Osteocyte (in vitro differentiated cells): ENCODE data around the gene NUP188. TPM values are rescaled to one million over a fixed set of nuclear protein-coding genes. Genes with fewer than 3 reads are reported as not detected.

Experiments
- DNase-seq: peaks from one replicate; pipeline ENCODE4 v3.0.0; 2021; ENCODE audit warnings: mixed read lengths; ENCODE audit not compliant: unreplicated experiment; ENCODE audit errors: extremely low spot score
- H3K27ac Mint-ChIP-seq: one replicate; pipeline ENCODE4 v1.8.0; 2021; ENCODE audit warnings: mild to moderate bottlenecking, mixed read lengths; ENCODE audit not compliant: unreplicated experiment
- H3K27me3 Mint-ChIP-seq: one replicate; pipeline ENCODE4 v1.8.0; 2021; ENCODE audit warnings: mixed read lengths; ENCODE audit not compliant: unreplicated experiment
- H3K36me3 Mint-ChIP-seq: one replicate; pipeline ENCODE4 v1.8.0; 2021; ENCODE audit warnings: mixed read lengths; ENCODE audit not compliant: unreplicated experiment
- H3K4me1 Mint-ChIP-seq: one replicate; pipeline ENCODE4 v1.8.0; 2021; ENCODE audit warnings: mixed read lengths; ENCODE audit not compliant: unreplicated experiment
- H3K4me3 Mint-ChIP-seq: one replicate; pipeline ENCODE4 v1.8.0; 2021; ENCODE audit warnings: mild to moderate bottlenecking, moderate library complexity, mixed read lengths; ENCODE audit not compliant: unreplicated experiment
- H3K9me3 Mint-ChIP-seq: one replicate; pipeline ENCODE4 v1.8.0; 2021; ENCODE audit warnings: mixed read lengths; ENCODE audit not compliant: unreplicated experiment
- CTCF ChIP-seq: fragments of 200-600 bp; sonication (generic); IDR thresholded peaks from 2 replicates; pipeline ENCODE4 v1.5.0; 2021; ENCODE audit warnings: antibody characterized with exemption, mild to moderate bottlenecking, moderate library complexity
- total RNA-seq: library from RNA; stranded (reverse); gene quantifications from 2 replicates; pipeline ENCODE4 v1.2.1, GENCODE V29; 2021

Gene NUP188
- total RNA-seq, 1 donor from 2014 or later = 44.5 TPM

- DNase-seq = peak; percentile 98
- Mint-ChIP-seq H3K4me1 (peaks cover 25% of the 10 kb centered on the region), H3K36me3 (no peaks in the 10 kb centered on the region), H3K27ac (peak within 1 kb of the TSS; percentile 79), H3K27me3 (no peaks in the 10 kb centered on the region), H3K4me3 (peak within 1 kb of the TSS; percentile 97), H3K9me3 (no peaks in the 10 kb centered on the region)
- TF ChIP-seq CTCF = no peak
These were observed 88.9 kb downstream of the NUP188 start, which contains the start of gene MIGA2 for GRCh38 chr9:129036241-129036922. MIGA2 (plus strand) TSS chr9:129036626; CDS start chr9:129040595, 3,969 bp downstream.

GRCh38 chr9:129036923-129037766 lies 89.6 kb downstream of the NUP188 start:
- peaks cover 6% of the 10 kb centered on the region for H3K36me3 Mint-ChIP-seq
- peak overlapping the region; percentile 97 for H3K4me3 Mint-ChIP-seq
- no peak for TF ChIP-seq CTCF

GRCh38 chr9:129037767-129038098 lies 90.2 kb downstream of the NUP188 start:
- Mint-ChIP-seq H3K4me1 (peaks cover 25% of the 10 kb centered on the region), H3K9me3 (no peaks in the 10 kb centered on the region), H3K27ac (peak overlapping the region; percentile 41), H3K27me3 (no peaks in the 10 kb centered on the region), H3K36me3 (peaks cover 12% of the 10 kb centered on the region), H3K4me3 (peak overlapping the region; percentile 97)
- TF ChIP-seq CTCF = no peak
- DNase-seq = no peak

More at GRCh38 chr9:129036923-129037766, 89.6 kb downstream of the NUP188 start:
- no peaks in the 10 kb centered on the region for H3K9me3 Mint-ChIP-seq
- H3K27ac Mint-ChIP-seq = peak overlapping the region; percentile 79
- no peak for DNase-seq
- H3K27me3 Mint-ChIP-seq = no peaks in the 10 kb centered on the region
- peaks cover 25% of the 10 kb centered on the region for H3K4me1 Mint-ChIP-seq

- H3K27ac Mint-ChIP-seq = peak overlapping the region; percentile 41
- H3K27me3 Mint-ChIP-seq = no peaks in the 10 kb centered on the region
- peaks cover 25% of the 10 kb centered on the region for H3K4me1 Mint-ChIP-seq
- peak overlapping the region; percentile 97 for H3K4me3 Mint-ChIP-seq
- no peak for TF ChIP-seq CTCF
- H3K36me3 Mint-ChIP-seq = peaks cover 15% of the 10 kb centered on the region
- H3K9me3 Mint-ChIP-seq = no peaks in the 10 kb centered on the region
- no peak for DNase-seq
These were observed 90.8 kb downstream of the NUP188 start for GRCh38 chr9:129038109-129038852.
